GM19463 (cell line): ENCODE results near the gene CCDC86.

Experiments
- ATAC-seq: cut with Tn5 transposase; IDR thresholded peaks from one replicate; pipeline ENCODE4 v1.9.1; 2021; ENCODE audit warnings: mild to moderate bottlenecking, moderate library complexity; ENCODE audit not compliant: unreplicated experiment

CCDC86 gene

GRCh38 chr11:60852117-60852981, 10.4 kb downstream of the CCDC86 start:
- no peak for ATAC-seq

- ATAC-seq, result no peak
Measured at GRCh38 chr11:60852982-60853950, 11.4 kb downstream of the CCDC86 start.

GRCh38 chr11:60854140-60854846, 12.4 kb downstream of the CCDC86 start:
- no peak for ATAC-seq

- ATAC-seq, result no peak
Measured at GRCh38 chr11:60854847-60855725, 13.2 kb downstream of the CCDC86 start.

GRCh38 chr11:60855726-60856633, 14.1 kb downstream of the CCDC86 start, which contains the start of gene PTGDR2:
PTGDR2 (minus strand) TSS chr11:60855950; CDS start chr11:60853722, 2,228 bp downstream.
- ATAC-seq, result no peak

- no peak for ATAC-seq
Measured at GRCh38 chr11:60857378-60858232, 15.7 kb downstream of the CCDC86 start.

GRCh38 chr11:60858236-60858635, 16.3 kb downstream of the CCDC86 start:
- no peak for ATAC-seq

- ATAC-seq, result no peak
Measured at GRCh38 chr11:60858731-60859464, 17.0 kb downstream of the CCDC86 start.

GRCh38 chr11:60859616-60860250, 17.8 kb downstream of the CCDC86 start:
- no peak for ATAC-seq

- no peak for ATAC-seq
Measured at GRCh38 chr11:60860943-60861342, 19.0 kb downstream of the CCDC86 start.

- no peak for ATAC-seq
Measured at GRCh38 chr11:60862171-60862570, 20.3 kb downstream of the CCDC86 start.

- ATAC-seq, result no peak
Measured at GRCh38 chr11:60863550-60864521, 21.9 kb downstream of the CCDC86 start.

GRCh38 chr11:60864856-60865513, 23.1 kb downstream of the CCDC86 start:
- ATAC-seq, result no peak

GRCh38 chr11:60866911-60867870, 25.3 kb downstream of the CCDC86 start, which contains the start of gene ZP1:
ZP1 (plus strand) TSS chr11:60867542; CDS start chr11:60867562, 20 bp downstream.
- ATAC-seq, result no peak
